Measurements from ENCODE around the gene COMMD2.
A peak's percentile ranks its signal among the peaks of the same experiment; 100 is the strongest.

The COMMD2 gene

DNA sequence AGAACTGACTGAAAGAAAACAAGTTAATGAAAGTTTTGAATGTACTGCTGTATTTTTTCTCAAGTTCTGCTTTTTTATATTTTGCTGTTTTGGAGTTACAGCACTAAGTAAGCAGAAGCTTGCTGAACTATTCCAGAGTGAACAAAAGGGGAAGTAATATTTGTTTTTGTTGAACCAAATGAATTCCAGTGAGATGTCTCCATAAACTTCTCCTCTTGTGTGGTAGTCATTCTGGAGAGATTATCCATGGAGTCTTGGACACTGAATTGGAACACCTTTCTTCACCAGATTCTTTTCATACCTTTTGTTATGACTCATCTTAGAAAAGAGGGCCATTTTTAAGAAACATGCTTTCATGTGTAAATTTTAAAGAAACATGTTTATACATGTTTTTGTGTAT, 31.3 kb upstream of the COMMD2 start:
- Histone ChIP-seq H3K27me3 (ENCODE audit: control insufficient read depth, low read length) (no peaks in the 10 kb centered on the region), H4K20me1 (ENCODE audit: control insufficient read depth, insufficient read depth, low read depth, low read length) (no peaks in the 10 kb centered on the region), H3K36me3 (ENCODE audit: control insufficient read depth, low read length) (no peaks in the 10 kb centered on the region), H3K27ac (ENCODE audit: low read depth, low read length) (peak overlapping the region; percentile 32), H3K4me3 (ENCODE audit: low read length) (peak overlapping the region; percentile 24; the same call in 1 of the 2 replicates), H3F3A (ENCODE audit: control insufficient read depth, insufficient read depth) (0 out of 2 replicates have a peak, but pooled peaks cover 3% of the 10 kb centered on the region), H3K4me2 (ENCODE audit: low read length) (peak overlapping the region; percentile 50), H3K9me2 (replicated peaks; ENCODE audit: control insufficient read depth, low read length) (no peaks in the 10 kb centered on the region), H3K4me1 (ENCODE audit: control insufficient read depth, low read length) (peaks cover 45% of the 10 kb centered on the region), H3K9me3 (ENCODE audit: control insufficient read depth, insufficient read depth, low read length) (no peaks in the 10 kb centered on the region), H3K79me2 (ENCODE audit: control insufficient read depth, low read length) (no peaks in the 10 kb centered on the region)
- TF ChIP-seq, protein P1, sequence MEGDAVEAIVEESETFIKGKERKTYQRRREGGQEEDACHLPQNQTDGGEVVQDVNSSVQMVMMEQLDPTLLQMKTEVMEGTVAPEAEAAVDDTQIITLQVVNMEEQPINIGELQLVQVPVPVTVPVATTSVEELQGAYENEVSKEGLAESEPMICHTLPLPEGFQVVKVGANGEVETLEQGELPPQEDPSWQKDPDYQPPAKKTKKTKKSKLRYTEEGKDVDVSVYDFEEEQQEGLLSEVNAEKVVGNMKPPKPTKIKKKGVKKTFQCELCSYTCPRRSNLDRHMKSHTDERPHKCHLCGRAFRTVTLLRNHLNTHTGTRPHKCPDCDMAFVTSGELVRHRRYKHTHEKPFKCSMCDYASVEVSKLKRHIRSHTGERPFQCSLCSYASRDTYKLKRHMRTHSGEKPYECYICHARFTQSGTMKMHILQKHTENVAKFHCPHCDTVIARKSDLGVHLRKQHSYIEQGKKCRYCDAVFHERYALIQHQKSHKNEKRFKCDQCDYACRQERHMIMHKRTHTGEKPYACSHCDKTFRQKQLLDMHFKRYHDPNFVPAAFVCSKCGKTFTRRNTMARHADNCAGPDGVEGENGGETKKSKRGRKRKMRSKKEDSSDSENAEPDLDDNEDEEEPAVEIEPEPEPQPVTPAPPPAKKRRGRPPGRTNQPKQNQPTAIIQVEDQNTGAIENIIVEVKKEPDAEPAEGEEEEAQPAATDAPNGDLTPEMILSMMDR (IDR thresholded peaks at IDR 0.05; ENCODE audit: low read depth, low read length, poor library complexity, severe bottlenecking): no peak
- TF ChIP-seq EZH2phosphoT487 (IDR thresholded peaks at IDR 0.05; ENCODE audit: borderline replicate concordance, low read length): no peak

DNA sequence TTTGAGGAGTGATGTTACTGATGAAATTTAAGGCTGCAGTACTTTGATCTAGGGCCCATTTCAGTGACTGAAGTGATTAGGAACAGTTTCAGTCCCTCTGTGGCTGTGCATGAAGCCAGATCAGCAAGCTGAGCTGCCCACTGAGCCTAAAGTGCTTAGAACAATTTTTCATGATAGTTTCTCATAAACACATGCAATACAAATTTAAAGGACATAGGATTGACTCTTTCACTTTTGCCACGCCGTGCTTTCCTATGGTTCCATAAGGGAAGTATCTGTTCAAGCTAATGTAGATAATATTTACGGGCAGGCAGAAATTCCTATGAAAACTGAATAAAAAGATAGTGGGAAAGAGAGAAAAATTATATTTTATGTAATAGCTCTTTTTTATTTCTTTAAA, 29.5 kb upstream of the COMMD2 start:
- Histone ChIP-seq H3F3A (ENCODE audit: control insufficient read depth, insufficient read depth) (0 out of 2 replicates have a peak, but pooled peaks cover 3% of the 10 kb centered on the region), H3K4me1 (ENCODE audit: control insufficient read depth, low read length) (peaks cover 45% of the 10 kb centered on the region), H3K9me3 (ENCODE audit: control insufficient read depth, insufficient read depth, low read length) (no peaks in the 10 kb centered on the region), H3K36me3 (ENCODE audit: control insufficient read depth, low read length) (no peaks in the 10 kb centered on the region), H3K4me2 (ENCODE audit: low read length) (peak overlapping the region; percentile 74), H3K4me3 (ENCODE audit: low read length) (peak overlapping the region; percentile 44), H4K20me1 (ENCODE audit: control insufficient read depth, insufficient read depth, low read depth, low read length) (no peaks in the 10 kb centered on the region), H3K27ac (ENCODE audit: low read depth, low read length) (peak overlapping the region; percentile 61), H3K79me2 (ENCODE audit: control insufficient read depth, low read length) (no peaks in the 10 kb centered on the region), H3K27me3 (ENCODE audit: control insufficient read depth, low read length) (no peaks in the 10 kb centered on the region), H3K9me2 (replicated peaks; ENCODE audit: control insufficient read depth, low read length) (no peaks in the 10 kb centered on the region)
- no peak for TF ChIP-seq EZH2phosphoT487 (IDR thresholded peaks at IDR 0.05; ENCODE audit: borderline replicate concordance, low read length)
- TF ChIP-seq, protein P1 (IDR thresholded peaks at IDR 0.05; ENCODE audit: low read depth, low read length, poor library complexity, severe bottlenecking): no peak

DNA sequence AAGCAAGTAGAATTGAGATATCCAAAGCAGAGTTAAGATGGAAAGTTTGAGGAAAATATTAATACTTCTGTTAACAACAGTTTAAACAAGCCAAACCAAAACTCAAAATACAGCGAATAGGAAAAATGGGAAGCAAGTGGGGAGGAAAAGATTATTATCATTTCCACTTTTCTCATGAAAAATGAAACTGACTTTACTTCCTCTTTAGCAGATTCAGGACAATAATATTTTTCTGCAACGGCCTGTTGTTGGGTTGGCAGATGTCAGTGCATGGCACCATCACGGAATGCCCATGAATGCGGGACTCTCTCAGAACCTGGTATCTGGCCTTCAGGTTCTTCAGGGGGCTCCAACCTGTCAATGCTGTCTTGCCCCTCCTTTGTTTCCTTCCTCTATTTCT, 28.9 kb upstream of the COMMD2 start:
- Histone ChIP-seq H3K4me1 (ENCODE audit: control insufficient read depth, low read length) (peaks cover 45% of the 10 kb centered on the region), H4K20me1 (ENCODE audit: control insufficient read depth, insufficient read depth, low read depth, low read length) (no peaks in the 10 kb centered on the region), H3K79me2 (ENCODE audit: control insufficient read depth, low read length) (no peaks in the 10 kb centered on the region), H3F3A (ENCODE audit: control insufficient read depth, insufficient read depth) (0 out of 2 replicates have a peak, but pooled peaks cover 3% of the 10 kb centered on the region), H3K4me2 (ENCODE audit: low read length) (peak overlapping the region; percentile 74), H3K27ac (ENCODE audit: low read depth, low read length) (peak overlapping the region; percentile 61), H3K36me3 (ENCODE audit: control insufficient read depth, low read length) (no peaks in the 10 kb centered on the region), H3K9me2 (replicated peaks; ENCODE audit: control insufficient read depth, low read length) (no peaks in the 10 kb centered on the region), H3K27me3 (ENCODE audit: control insufficient read depth, low read length) (no peaks in the 10 kb centered on the region), H3K4me3 (ENCODE audit: low read length) (peak overlapping the region; percentile 44), H3K9me3 (ENCODE audit: control insufficient read depth, insufficient read depth, low read length) (no peaks in the 10 kb centered on the region)
- TF ChIP-seq, protein P1 (IDR thresholded peaks at IDR 0.05; ENCODE audit: low read depth, low read length, poor library complexity, severe bottlenecking): no peak
- no peak for TF ChIP-seq EZH2phosphoT487 (IDR thresholded peaks at IDR 0.05; ENCODE audit: borderline replicate concordance, low read length)

Measured in DOHH2 (cell line).